B cell (primary cell): ENCODE results near the gene LHPP. TPM values are rescaled to one million over a fixed set of nuclear protein-coding genes. Genes with fewer than 3 reads are reported as not detected.

Experiments used
- ATAC-seq: fragments of 200-7000 bp; cut with Tn5 transposase; one replicate; pipeline ENCODE4 v1.10.0; 2021; ENCODE audit warnings: low read depth, mild to moderate bottlenecking, moderate number of reproducible peaks, moderate library complexity
- CTCF ChIA-PET: fragments of 350-600 bp; sonication (Branson Sonifier 250); formaldehyde crosslinking; loops from one replicate; lab custom pipeline; 2021; ENCODE audit warnings: antibody characterized with exemption, inconsistent platforms; lab: Charles Lee
- POLR2A ChIA-PET: fragments of 350-600 bp; sonication (Branson Sonifier 250); formaldehyde crosslinking; loops from one replicate; lab custom pipeline; 2021; ENCODE audit warnings: antibody characterized with exemption; lab: Charles Lee
- DNase-seq: peaks from one replicate; pipeline ENCODE4 v3.0.0; 2013
- H2AFZ ChIP-seq: 2 replicates; pipeline ENCODE4 v1.6.1; 2012; ENCODE audit warnings: mild to moderate bottlenecking, low read depth, low read length; ENCODE audit not compliant: insufficient read depth, poor library complexity, severe bottlenecking
- H3K27ac ChIP-seq, 2 donors: 1 replicate in 1 of 2; 2 replicates in 1 of 2; pipeline ENCODE4 v1.5.1; 2012 to 2013; ENCODE audit warnings: low read length in 2 of 2, mild to moderate bottlenecking in 2 of 2, moderate library complexity in 1 of 2
- H3K27me3 ChIP-seq, 4 experiments: fragments of 200-600 bp in 1 of 4; sonication (generic) in 1 of 4; replicated peaks in 1 of 4; 1 replicate in 2 of 4; 2 replicates in 2 of 4; pipeline versions ENCODE4 v1.6.1 to v1.7.0; 2013 to 2016; ENCODE audit warnings: low read length in 3 of 4, mild to moderate bottlenecking in 2 of 4, mixed read lengths in 1 of 4, moderate library complexity in 1 of 4; ENCODE audit not compliant: insufficient read depth in 4 of 4, control insufficient read depth in 3 of 4; ENCODE audit errors: control extremely low read depth in 1 of 4
- H3K36me3 ChIP-seq, 2 experiments: replicated peaks in 1 of 2; 1 replicate in 1 of 2; 2 replicates in 1 of 2; pipeline versions ENCODE4 v1.6.1 to v1.7.1; 2013; ENCODE audit warnings: low read length in 1 of 2; ENCODE audit not compliant: insufficient read depth in 2 of 2, control insufficient read depth in 1 of 2; ENCODE audit errors: control extremely low read depth in 1 of 2, extremely low read depth in 1 of 2
- H3K4me1 ChIP-seq, 2 donors: fragments of 200-600 bp in 1 of 2; sonication (generic) in 1 of 2; 1 replicate in 1 of 2; 2 replicates in 1 of 2; pipeline versions ENCODE4 v1.5.1 to v1.6.1; 2013 to 2017; ENCODE audit warnings: low read length in 2 of 2; ENCODE audit not compliant: control insufficient read depth in 2 of 2, insufficient read depth in 2 of 2
- H3K4me2 ChIP-seq: replicated peaks from 2 replicates; pipeline ENCODE3; 2012; ENCODE audit warnings: mild to moderate bottlenecking, low read depth, low read length; ENCODE audit not compliant: poor library complexity, severe bottlenecking
- H3K4me3 ChIP-seq, 5 experiments: fragments of 200-600 bp in 1 of 5; sonication (generic) in 1 of 5; 1 replicate in 3 of 5; 2 replicates in 2 of 5; pipeline versions ENCODE4 v1.5.1 to v1.7.0; 2011 to 2016; ENCODE audit warnings: low read length in 4 of 5, mild to moderate bottlenecking in 4 of 5, low read depth in 2 of 5, control low read depth in 1 of 5, moderate library complexity in 1 of 5; ENCODE audit not compliant: insufficient read depth in 1 of 5; ENCODE audit errors: control extremely low read depth in 1 of 5, extremely low read depth in 1 of 5
- H3K79me2 ChIP-seq: fragments of 200-600 bp; sonication (generic); one replicate; pipeline ENCODE4 v1.6.0; 2016; ENCODE audit warnings: low read length; ENCODE audit not compliant: control insufficient read depth, insufficient read depth
- H3K9ac ChIP-seq: fragments of 200-600 bp; sonication (generic); 2 replicates; pipeline ENCODE4 v1.6.1; 2017; ENCODE audit warnings: mild to moderate bottlenecking, low read length, moderate library complexity
- H3K9me3 ChIP-seq, 3 donors: one replicate each; pipeline versions ENCODE4 v1.6.1 to v1.7.1; 2013; ENCODE audit warnings: low read length in 2 of 3; ENCODE audit not compliant: control insufficient read depth in 2 of 3, insufficient read depth in 1 of 3; ENCODE audit errors: control extremely low read depth in 1 of 3
- H4K20me1 ChIP-seq: 2 replicates; pipeline ENCODE4 v1.6.0; 2012; ENCODE audit warnings: mild to moderate bottlenecking, low read length; ENCODE audit not compliant: insufficient read depth, control insufficient read depth, poor library complexity, severe bottlenecking
- H3K27ac Mint-ChIP-seq: one replicate; pipeline ENCODE4 v1.8.0; 2021; ENCODE audit warnings: mixed read lengths
- H3K27me3 Mint-ChIP-seq: one replicate; pipeline ENCODE4 v1.8.0; 2021; ENCODE audit warnings: mixed read lengths
- H3K4me1 Mint-ChIP-seq: one replicate; pipeline ENCODE4 v1.8.0; 2021; ENCODE audit warnings: mixed read lengths
- H3K4me3 Mint-ChIP-seq: one replicate; pipeline ENCODE4 v1.8.0; 2021; ENCODE audit warnings: mixed read lengths
- H3K9me3 Mint-ChIP-seq: one replicate; pipeline ENCODE4 v1.8.0; 2022; ENCODE audit warnings: mixed read lengths; ENCODE audit not compliant: insufficient read depth
- EZH2 ChIP-seq: IDR thresholded peaks from 2 replicates; pipeline ENCODE4 v1.6.1; 2012; ENCODE audit warnings: borderline replicate concordance, low read depth, mild to moderate bottlenecking, moderate library complexity, low read length; ENCODE audit not compliant: insufficient read depth, poor library complexity, severe bottlenecking
- WGBS: methylation state at CpG from one replicate; pipeline ENCODE4 v1.1.5; 2013; ENCODE audit warnings: missing lambda C conversion rate; ENCODE audit not compliant: insufficient coverage; 5-methylcytosine and 5-hydroxymethylcytosine counted together
- intact Hi-C: fragments of 100-400 bp; cut with micrococcal nuclease; formaldehyde crosslinking; loops from one replicate; pipeline ENCODE4 v1.10.0; 2022
- polyA plus RNA-seq: library from polyadenylated mRNA; depleted of rRNA; stranded (reverse); fragments of >200 nt; gene quantifications from 2 replicates; pipeline ENCODE4 v1.2.3, GENCODE V29; 2012
- total RNA-seq, 2 donors: library from RNA; stranded (reverse); fragments of 120-200 nt in 1 of 2; gene quantifications; 1 replicate in 1 of 2; 2 replicates in 1 of 2; pipeline versions ENCODE4 v1.2.3 to v1.2.4, GENCODE V29; 2013 to 2022
- TF ChIP-seq, protein P1 (sequence below): fragments of 200-600 bp; IDR thresholded peaks from one replicate; pipeline ENCODE4 v1.8.0; 2022; ENCODE audit warnings: antibody characterized with exemption, mild to moderate bottlenecking

The LHPP gene
- total and polyA plus RNA-seq, 2 donors (not counting 1 experiment from before 2014, with no cell fraction given), result 60.2 to 83.5 TPM

GRCh38 chr10:124593431-124593985 lies 131.9 kb downstream of the LHPP start:
- no peaks in the 10 kb centered on the region for H3K27me3 ChIP-seq
- H3K27ac ChIP-seq, result no peak overlapping the region
- H3K27ac Mint-ChIP-seq, result no peak overlapping the region
- ATAC-seq (no peak), DNase-seq (no peak)
- intact Hi-C loops, result no loop called here
- no peak overlapping the region for H2AFZ ChIP-seq
- H3K79me2 ChIP-seq, result peaks cover 31% of the 10 kb centered on the region
- ChIA-PET CTCF (interaction anchor here (1.2 kb wide), 3 partner anchors 12 to 147 kb away, joined by 3 to 4 read pairs (median 3); no protein-coding TSS in a partner anchor), POLR2A (interaction anchor here (0.7 to 1.3 kb wide), 3 partner anchors 7 to 54 kb away, joined by 3 to 9 read pairs (median 4); no protein-coding TSS in a partner anchor)
- no peaks in the 10 kb centered on the region for H3K9me3 Mint-ChIP-seq
- TF ChIP-seq, protein P1, sequence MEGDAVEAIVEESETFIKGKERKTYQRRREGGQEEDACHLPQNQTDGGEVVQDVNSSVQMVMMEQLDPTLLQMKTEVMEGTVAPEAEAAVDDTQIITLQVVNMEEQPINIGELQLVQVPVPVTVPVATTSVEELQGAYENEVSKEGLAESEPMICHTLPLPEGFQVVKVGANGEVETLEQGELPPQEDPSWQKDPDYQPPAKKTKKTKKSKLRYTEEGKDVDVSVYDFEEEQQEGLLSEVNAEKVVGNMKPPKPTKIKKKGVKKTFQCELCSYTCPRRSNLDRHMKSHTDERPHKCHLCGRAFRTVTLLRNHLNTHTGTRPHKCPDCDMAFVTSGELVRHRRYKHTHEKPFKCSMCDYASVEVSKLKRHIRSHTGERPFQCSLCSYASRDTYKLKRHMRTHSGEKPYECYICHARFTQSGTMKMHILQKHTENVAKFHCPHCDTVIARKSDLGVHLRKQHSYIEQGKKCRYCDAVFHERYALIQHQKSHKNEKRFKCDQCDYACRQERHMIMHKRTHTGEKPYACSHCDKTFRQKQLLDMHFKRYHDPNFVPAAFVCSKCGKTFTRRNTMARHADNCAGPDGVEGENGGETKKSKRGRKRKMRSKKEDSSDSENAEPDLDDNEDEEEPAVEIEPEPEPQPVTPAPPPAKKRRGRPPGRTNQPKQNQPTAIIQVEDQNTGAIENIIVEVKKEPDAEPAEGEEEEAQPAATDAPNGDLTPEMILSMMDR, result no peak
- no peak for TF ChIP-seq EZH2
- H3K9me3 ChIP-seq, result peaks cover 0 to 15% (median 0%) of the 10 kb centered on the region in 3 donors
- peaks cover 73% of the 10 kb centered on the region for H3K4me1 Mint-ChIP-seq
- H3K4me3 Mint-ChIP-seq, result no peak overlapping the region
- no peak overlapping the region for H3K9ac ChIP-seq
- no peak overlapping the region for H3K4me3 ChIP-seq
- 98% methylated on average over 15 of the region's 17 CpGs for WGBS
- peaks cover 53 to 64% of the 10 kb centered on the region in 2 donors for H3K4me1 ChIP-seq
- no peak overlapping the region for H3K4me2 ChIP-seq
- H4K20me1 ChIP-seq, result no peaks in the 10 kb centered on the region
- H3K27me3 Mint-ChIP-seq, result no peaks in the 10 kb centered on the region
- H3K36me3 ChIP-seq, result no peaks in the 10 kb centered on the region

- no peak overlapping the region for H3K4me3 Mint-ChIP-seq
- peaks cover 37% of the 10 kb centered on the region for H3K79me2 ChIP-seq
- ATAC-seq (no peak), DNase-seq (no peak)
- H3K27me3 ChIP-seq, result no peaks in the 10 kb centered on the region
- no peak overlapping the region for H3K27ac Mint-ChIP-seq
- TF ChIP-seq, protein P1, result no peak
- TF ChIP-seq EZH2, result no peak
- H3K36me3 ChIP-seq, result no peaks in the 10 kb centered on the region
- H3K4me1 Mint-ChIP-seq, result peaks cover 73% of the 10 kb centered on the region
- no peak overlapping the region for H2AFZ ChIP-seq
- H3K9ac ChIP-seq, result no peak overlapping the region
- no peaks in the 10 kb centered on the region for H3K9me3 Mint-ChIP-seq
- no peak overlapping the region for H3K27ac ChIP-seq
- H3K9me3 ChIP-seq, result peaks cover 0 to 15% (median 0%) of the 10 kb centered on the region in 3 donors
- CTCF ChIA-PET, result interaction anchor here (0.7 to 1.2 kb wide), 4 partner anchors 11 to 147 kb away, joined by 3 to 4 read pairs (median 3); no protein-coding TSS in a partner anchor
- H3K4me2 ChIP-seq, result no peak overlapping the region
- peaks cover 53 to 64% of the 10 kb centered on the region in 2 donors for H3K4me1 ChIP-seq
- no peaks in the 10 kb centered on the region for H3K27me3 Mint-ChIP-seq
- POLR2A ChIA-PET, result interaction anchor here (0.7 to 1.1 kb wide), 5 partner anchors 8 to 55 kb away, joined by 3 to 9 read pairs (median 3); no protein-coding TSS in a partner anchor
- intact Hi-C loops, result no loop called here
- 25% methylated on average over 1 of the region's 6 CpGs for WGBS
- no peaks in the 10 kb centered on the region for H4K20me1 ChIP-seq
- no peak overlapping the region for H3K4me3 ChIP-seq
Measured at GRCh38 chr10:124594240-124594639, 132.6 kb downstream of the LHPP start.
